GM04503 (cell line): Measurements from ENCODE around the gene MAP3K7CL.

Experiments
- DNase-seq: peaks from one replicate; pipeline ENCODE4 v3.0.0-alpha.2; 2012; ENCODE audit warnings: low read depth

MAP3K7CL gene

DNA sequence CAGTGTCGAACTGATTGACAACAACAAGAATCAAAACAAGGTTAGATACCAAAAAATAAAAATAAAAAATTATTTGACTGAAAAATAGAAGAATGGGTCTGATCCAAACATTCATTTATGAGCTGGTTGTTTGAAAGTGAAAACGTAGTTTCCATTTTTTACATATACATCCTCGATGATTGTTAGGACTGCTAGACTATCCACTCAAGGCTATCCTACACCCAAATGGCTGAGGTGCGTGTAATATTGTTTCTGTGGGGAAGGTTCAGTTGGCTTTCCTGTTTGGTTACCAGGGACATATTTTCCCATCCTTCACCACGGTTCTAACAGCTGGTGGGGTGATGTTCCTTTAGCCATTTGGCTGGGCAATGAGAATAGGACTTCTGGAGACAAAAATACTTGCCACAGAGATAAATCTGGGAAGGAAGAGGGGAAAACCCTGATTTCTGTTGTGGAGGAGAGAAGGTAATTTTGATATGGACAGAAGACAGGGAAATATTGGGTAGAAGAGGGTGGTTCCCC, 66.3 kb downstream of the MAP3K7CL start:
- no peak for DNase-seq

DNA sequence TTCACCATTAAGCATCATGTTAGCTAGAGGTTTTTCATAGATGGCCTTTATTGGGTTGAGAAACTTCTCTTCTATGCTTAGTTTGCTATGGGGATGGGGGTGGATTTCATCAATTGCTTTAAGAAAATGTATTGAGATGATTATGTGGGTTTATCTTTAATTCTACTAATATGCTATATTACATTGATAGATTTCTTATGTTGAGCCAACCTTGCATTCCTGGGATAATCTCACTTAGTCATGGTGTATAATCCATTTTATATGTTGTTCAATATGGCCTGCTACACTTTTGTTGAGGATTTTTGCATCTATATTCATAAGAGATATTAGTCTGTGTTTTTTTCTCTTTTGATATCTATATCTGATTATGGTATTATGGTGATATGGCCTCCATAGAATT, 70.7 kb downstream of the MAP3K7CL start:
- DNase-seq = no peak

GRCh38 chr21:29205009-29205408, 74.6 kb downstream of the MAP3K7CL start:
- DNase-seq = no peak

DNA sequence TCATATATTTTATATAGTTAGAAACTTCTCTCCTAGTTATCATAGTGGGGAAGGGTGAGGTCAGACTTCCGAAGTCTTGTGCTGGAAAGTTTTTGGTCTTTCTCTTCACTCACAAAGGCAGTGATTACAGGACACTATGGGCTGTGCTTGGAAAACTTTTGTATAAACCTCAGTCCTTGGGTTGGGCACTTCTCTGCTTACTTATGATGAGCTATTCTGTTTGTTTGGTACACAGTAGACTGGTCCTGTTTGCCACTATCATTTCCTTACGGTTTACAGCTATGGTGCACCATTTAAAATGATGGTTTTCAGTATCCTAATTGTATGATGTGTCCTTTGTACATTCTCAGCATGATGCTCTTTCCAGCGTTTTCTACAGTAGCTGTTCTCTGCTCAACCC, 75.5 kb downstream of the MAP3K7CL start:
- no peak for DNase-seq

GRCh38 chr21:29206445-29206844, 76.0 kb downstream of the MAP3K7CL start:
- DNase-seq = no peak

GRCh38 chr21:29207201-29207600, 76.8 kb downstream of the MAP3K7CL start:
- DNase-seq = no peak

DNA sequence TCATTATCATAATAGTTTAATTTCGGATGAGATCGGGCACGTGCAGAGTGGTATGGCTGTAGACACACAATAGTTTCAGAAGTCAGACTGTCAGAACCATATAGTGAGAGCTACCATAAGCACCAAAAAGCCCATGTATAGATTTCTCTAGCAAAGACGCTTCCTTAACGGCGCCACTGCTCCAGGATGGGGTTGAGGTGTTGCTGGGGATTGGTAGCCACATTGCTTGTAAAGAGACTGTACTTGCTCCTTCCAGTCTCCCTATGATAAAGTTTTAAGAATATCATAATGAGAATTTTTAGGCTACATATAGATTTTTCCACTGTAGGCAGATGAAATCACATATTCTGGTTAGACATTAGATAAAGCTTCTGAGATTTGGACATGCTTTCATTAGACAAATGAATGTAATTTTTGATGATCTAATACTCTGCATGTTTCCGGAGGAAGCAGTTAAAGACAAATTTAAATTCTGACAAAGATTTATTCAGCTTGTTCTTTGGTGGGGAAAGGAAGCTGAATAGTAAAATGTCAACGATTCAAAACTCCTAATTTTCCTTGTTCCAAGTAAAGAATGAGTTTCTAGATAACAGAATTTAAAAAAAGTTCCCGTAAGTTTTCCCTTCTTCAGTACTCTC, 77.7 kb downstream of the MAP3K7CL start:
- no peak for DNase-seq

- peak; percentile 91 for DNase-seq
These were observed 78.2 kb downstream of the MAP3K7CL start for GRCh38 chr21:29208682-29209059.

DNA sequence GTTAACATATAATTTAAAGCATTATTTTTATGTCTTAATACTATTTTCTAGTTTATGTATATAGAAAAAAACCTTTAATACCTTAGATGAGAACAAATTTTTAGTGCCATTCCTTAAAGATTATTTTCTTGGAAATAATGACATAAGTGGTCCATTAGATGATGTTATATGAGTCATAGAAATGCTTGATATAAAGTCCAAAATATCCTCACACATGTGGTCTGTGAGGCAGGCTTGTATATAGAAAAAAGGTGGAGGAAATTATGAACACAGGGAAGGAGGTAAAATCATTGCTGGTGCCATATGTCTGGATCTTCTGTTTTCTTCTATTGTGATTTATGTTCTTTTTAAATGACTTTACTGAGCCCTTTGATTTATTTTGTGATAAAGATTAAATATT, 79.3 kb downstream of the MAP3K7CL start:
- no peak for DNase-seq

- no peak for DNase-seq
These were observed 80.8 kb downstream of the MAP3K7CL start for GRCh38 chr21:29211205-29211604.

- DNase-seq = no peak
These were observed 82.0 kb downstream of the MAP3K7CL start for GRCh38 chr21:29212446-29212845.

GRCh38 chr21:29213513-29214385, 83.3 kb downstream of the MAP3K7CL start:
- DNase-seq = no peak

- peak; percentile 54 for DNase-seq
These were observed 85.3 kb downstream of the MAP3K7CL start for GRCh38 chr21:29215709-29216108.

DNA sequence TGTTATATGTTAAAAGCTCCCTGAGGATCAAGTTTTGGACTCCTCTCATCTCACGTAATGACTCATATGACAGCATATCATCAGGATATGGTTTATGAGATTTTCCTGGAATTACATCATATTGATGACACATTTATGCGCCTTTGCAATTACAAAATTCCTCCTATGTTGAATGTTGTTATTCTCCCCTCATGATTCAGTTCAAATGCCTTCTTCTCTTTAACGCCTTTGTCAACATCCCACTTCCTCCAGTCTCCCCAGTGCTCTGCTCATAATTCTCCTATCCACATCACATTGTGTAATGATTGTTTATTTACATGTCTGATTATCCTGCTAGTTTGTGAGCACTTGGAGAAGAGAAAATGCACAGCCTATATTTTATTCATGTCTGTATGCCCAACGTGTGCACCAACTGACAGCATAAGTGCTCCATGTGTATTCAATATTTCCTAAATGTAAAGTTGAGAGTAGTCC, 87.4 kb downstream of the MAP3K7CL start:
- DNase-seq = peak; percentile 97

DNA sequence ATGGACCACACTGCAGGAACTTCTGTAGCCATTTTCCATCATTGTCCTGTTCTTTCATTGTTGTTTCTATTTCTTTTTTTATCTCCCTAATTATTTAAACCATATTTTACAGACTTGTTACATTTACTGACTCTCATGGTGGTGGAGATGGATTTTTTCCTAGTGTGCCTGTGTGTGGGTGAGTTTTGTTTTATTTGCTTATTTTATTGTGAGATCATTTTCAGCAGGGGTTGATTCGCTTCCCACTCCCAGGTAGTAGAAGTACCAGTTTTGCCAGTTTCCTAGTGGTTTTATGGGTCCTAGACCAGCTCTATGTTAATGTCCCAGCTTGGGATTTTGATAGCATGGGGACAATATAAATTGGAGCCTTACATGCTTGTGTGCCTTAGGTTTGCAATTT, 88.3 kb downstream of the MAP3K7CL start:
- DNase-seq = no peak

DNA sequence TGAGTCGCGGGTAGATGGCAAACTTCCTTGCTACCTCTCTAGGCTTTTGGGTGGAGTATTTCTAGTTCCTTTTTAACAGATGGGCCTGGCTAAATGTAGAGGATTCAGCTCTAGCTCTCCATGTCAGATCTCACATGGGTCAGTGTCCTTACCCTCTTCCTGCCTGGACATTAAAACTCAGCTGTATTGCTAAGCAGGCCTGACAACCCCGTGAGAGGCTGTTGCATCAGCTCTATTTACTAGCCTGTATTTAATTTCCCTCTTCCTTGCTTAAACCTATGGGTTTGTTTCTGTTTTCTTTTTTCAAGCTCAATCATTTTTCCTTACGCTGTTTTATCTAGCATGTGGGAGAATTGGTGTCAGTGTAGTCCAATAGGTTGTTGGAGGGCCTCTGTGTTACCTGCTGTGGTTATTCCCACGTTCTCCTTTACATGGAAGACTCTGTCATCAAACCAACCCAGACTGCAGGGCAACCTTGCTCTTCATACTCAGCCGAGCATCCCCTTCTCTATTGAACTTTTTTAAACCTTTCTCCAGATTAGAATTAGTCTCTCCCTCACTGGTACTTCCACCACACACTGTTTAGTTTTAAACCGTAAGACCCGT, 88.8 kb downstream of the MAP3K7CL start:
- no peak for DNase-seq

GRCh38 chr21:29221253-29221744, 90.9 kb downstream of the MAP3K7CL start:
- DNase-seq = no peak

GRCh38 chr21:29224006-29224405, 93.6 kb downstream of the MAP3K7CL start:
- DNase-seq = no peak
